VCaP (cell line): ENCODE data around the gene SPDYC.

ENCODE experiments used
- H3K27ac ChIP-seq: fragments of 450-650 bp; 2 replicates; pipeline ENCODE4 v1.5.1; 2017
- CTCF ChIP-seq: fragments of 450-650 bp; conservative IDR thresholded peaks from 2 replicates; pipeline ENCODE4 v1.5.1; 2017; ENCODE audit warnings: mild to moderate bottlenecking, moderate library complexity

The SPDYC gene

GRCh38 chr11:65126624-65127274 lies 43.3 kb upstream of the SPDYC start:
- peak overlapping the region; percentile 18 for H3K27ac ChIP-seq
- TF ChIP-seq CTCF: no peak

- no peak for TF ChIP-seq CTCF
- H3K27ac ChIP-seq: peak overlapping the region; percentile 18
Observed at GRCh38 chr11:65127473-65128181, 42.4 kb upstream of the SPDYC start.

GRCh38 chr11:65128182-65129145 lies 41.6 kb upstream of the SPDYC start:
- peak overlapping the region; percentile 18 for H3K27ac ChIP-seq
- TF ChIP-seq CTCF: no peak

- no peak for TF ChIP-seq CTCF
- H3K27ac ChIP-seq: peak overlapping the region; percentile 12; the same call in 1 of the 2 replicates
Observed at GRCh38 chr11:65129649-65130441, 40.2 kb upstream of the SPDYC start.

GRCh38 chr11:65130631-65131416 lies 39.2 kb upstream of the SPDYC start:
- TF ChIP-seq CTCF: no peak
- H3K27ac ChIP-seq: no peak overlapping the region

- TF ChIP-seq CTCF: no peak
- peak overlapping the region; percentile 100; the same call in 1 of the 2 replicates for H3K27ac ChIP-seq
Observed at GRCh38 chr11:65131417-65131776, 38.6 kb upstream of the SPDYC start.
